ENCODE data around the gene KRTAP12-2. TPM values are rescaled to one million over a fixed set of nuclear protein-coding genes. Genes with fewer than 3 reads are reported as not detected.

KRTAP12-2 gene
- total RNA-seq, 4 donors from 2014 or later, result not detected

DNA sequence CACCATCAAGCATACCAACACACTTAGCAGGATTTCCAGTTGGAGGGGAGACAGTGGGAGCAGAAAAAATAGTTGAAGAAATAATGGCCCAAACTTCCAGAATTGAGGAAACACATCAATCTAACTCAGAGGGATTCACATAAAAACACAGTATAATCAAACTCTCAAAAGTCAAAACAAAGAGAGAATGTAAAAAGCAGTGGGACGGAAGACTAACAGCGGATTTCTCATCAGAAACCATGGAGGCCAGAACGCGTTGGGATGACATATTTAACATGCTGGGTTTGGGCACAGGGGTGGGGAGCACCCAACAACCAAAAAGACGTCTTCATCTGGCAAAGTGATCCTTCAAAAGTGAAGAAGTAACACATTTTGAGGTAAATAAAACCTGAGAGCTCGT lies 46.8 kb downstream of the KRTAP12-2 start:
- no peaks in the 10 kb centered on the region for H3K4me1 ChIP-seq
- H3K27ac ChIP-seq, result no peak overlapping the region
- no peak for TF ChIP-seq CTCF (IDR thresholded peaks at IDR 0.05 in 4 of 5, conservative IDR thresholded peaks at IDR 0.05 in 1 of 5)
- TF ChIP-seq POLR2A (IDR thresholded peaks at IDR 0.05), result no peak
- H3K36me3 ChIP-seq, result no peaks in the 10 kb centered on the region
- no peak for ATAC-seq
- no peaks in the 10 kb centered on the region for H3K9me3 ChIP-seq
- DNase-seq, result no peak
- peaks cover 0 to 4% (median 2%) of the 10 kb centered on the region in 3 donors for H3K27me3 ChIP-seq
- in situ Hi-C loops (cut with MboI; ENCODE audit: low sequenced_read_pairs in 4 of 4) (no loop called here), intact Hi-C loops (cut with DNase I; ENCODE audit: low total_unique reads) (no loop called here)
- no peak overlapping the region for H3K4me3 ChIP-seq

GRCh38 chr21:44618909-44619308 lies 47.8 kb downstream of the KRTAP12-2 start:
- no peak overlapping the region for H3K27ac ChIP-seq
- intact Hi-C loops (cut with DNase I; ENCODE audit: low total_unique reads) (no loop called here), in situ Hi-C loops (cut with MboI; ENCODE audit: low sequenced_read_pairs in 4 of 4) (no loop called here)
- no peak for TF ChIP-seq POLR2A (IDR thresholded peaks at IDR 0.05)
- TF ChIP-seq CTCF (IDR thresholded peaks at IDR 0.05 in 4 of 5, conservative IDR thresholded peaks at IDR 0.05 in 1 of 5), result no peak
- no peak overlapping the region for H3K4me3 ChIP-seq
- H3K27me3 ChIP-seq, result peaks cover 2 to 5% (median 2%) of the 10 kb centered on the region in 3 donors
- H3K36me3 ChIP-seq, result no peaks in the 10 kb centered on the region
- ATAC-seq (no peak), DNase-seq (no peak)
- no peaks in the 10 kb centered on the region for H3K9me3 ChIP-seq
- H3K4me1 ChIP-seq, result no peaks in the 10 kb centered on the region

- intact Hi-C loops (cut with DNase I; ENCODE audit: low total_unique reads) (no loop called here), in situ Hi-C loops (cut with MboI; ENCODE audit: low sequenced_read_pairs in 4 of 4) (no loop called here)
- DNase-seq, result peak in 1 of 2 donors; percentile 31
- no peaks in the 10 kb centered on the region for H3K4me1 ChIP-seq
- no peaks in the 10 kb centered on the region for H3K36me3 ChIP-seq
- TF ChIP-seq CTCF (IDR thresholded peaks at IDR 0.05 in 4 of 5, conservative IDR thresholded peaks at IDR 0.05 in 1 of 5) (no peak), POLR2A (IDR thresholded peaks at IDR 0.05) (no peak)
- no peaks in the 10 kb centered on the region for H3K9me3 ChIP-seq
- ATAC-seq, result no peak
- no peak overlapping the region for H3K27ac ChIP-seq
- peaks cover 2 to 5% (median 2%) of the 10 kb centered on the region in 3 donors for H3K27me3 ChIP-seq
- no peak overlapping the region for H3K4me3 ChIP-seq
These were observed 48.2 kb downstream of the KRTAP12-2 start for GRCh38 chr21:44618504-44618903.

DNA sequence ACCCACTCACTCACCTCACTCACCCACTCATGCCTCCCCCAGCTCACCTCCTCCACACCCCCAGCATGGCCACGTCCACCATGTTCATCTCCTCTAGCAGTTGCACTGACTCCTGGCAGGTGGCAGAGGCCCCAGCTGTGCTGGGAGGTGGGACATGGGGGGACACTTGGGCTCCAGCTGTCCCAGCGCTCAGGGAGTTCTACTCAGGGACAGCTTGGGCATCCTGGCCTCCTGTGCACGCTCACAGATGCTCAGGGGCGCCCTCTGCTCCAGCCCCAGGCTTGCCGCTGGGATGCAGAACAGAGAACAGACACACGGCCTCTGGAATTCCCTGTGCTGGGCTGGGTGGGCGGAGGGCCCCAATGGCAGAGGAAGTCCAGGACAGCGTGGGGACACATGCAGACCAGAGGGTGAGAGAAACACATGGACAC lies 49.6 kb downstream of the KRTAP12-2 start:
- in situ Hi-C loops (cut with MboI; ENCODE audit: low sequenced_read_pairs in 4 of 4), result no loop called here
- no peak for ATAC-seq
- no peak for DNase-seq
- Histone ChIP-seq H3K4me3 (no peak overlapping the region), H3K27me3 (peaks cover 4 to 11% (median 5%) of the 10 kb centered on the region in 3 donors), H3K27ac (no peak overlapping the region), H3K4me1 (no peaks in the 10 kb centered on the region), H3K9me3 (no peaks in the 10 kb centered on the region), H3K36me3 (no peaks in the 10 kb centered on the region)
- intact Hi-C loops (cut with DNase I; ENCODE audit: low total_unique reads), result no loop called here
- TF ChIP-seq POLR2A (IDR thresholded peaks at IDR 0.05) (no peak), CTCF (IDR thresholded peaks at IDR 0.05 in 4 of 5, conservative IDR thresholded peaks at IDR 0.05 in 1 of 5) (no peak)

DNA sequence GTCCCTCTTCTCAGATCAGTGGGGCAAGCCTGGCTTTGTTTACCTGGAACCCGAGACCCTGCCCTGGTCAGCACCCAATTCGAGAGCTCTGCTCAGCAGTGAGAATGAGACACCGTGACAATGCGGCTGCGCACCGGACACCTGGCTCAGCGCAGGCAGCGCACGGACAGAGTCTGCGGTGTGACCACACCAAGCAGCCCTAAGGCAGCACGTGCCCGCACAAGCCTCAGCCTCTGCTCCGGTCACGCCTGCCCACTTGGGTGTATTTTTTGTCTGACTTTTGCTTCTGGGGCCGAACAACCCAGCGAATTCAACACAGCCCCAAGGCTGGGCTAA lies 50.2 kb downstream of the KRTAP12-2 start:
- TF ChIP-seq POLR2A (IDR thresholded peaks at IDR 0.05) (no peak), CTCF (IDR thresholded peaks at IDR 0.05 in 4 of 5, conservative IDR thresholded peaks at IDR 0.05 in 1 of 5) (no peak)
- Histone ChIP-seq H3K4me3 (no peak overlapping the region), H3K27ac (no peak overlapping the region), H3K9me3 (no peaks in the 10 kb centered on the region), H3K4me1 (no peaks in the 10 kb centered on the region), H3K27me3 (peaks cover 5 to 11% (median 5%) of the 10 kb centered on the region in 3 donors), H3K36me3 (no peaks in the 10 kb centered on the region)
- intact Hi-C loops (cut with DNase I; ENCODE audit: low total_unique reads) (no loop called here), in situ Hi-C loops (cut with MboI; ENCODE audit: low sequenced_read_pairs in 4 of 4) (no loop called here)
- ATAC-seq, result no peak
- no peak for DNase-seq
